Measurements from ENCODE around the gene RPS27L. TPM values are rescaled to one million over a fixed set of nuclear protein-coding genes. Genes with fewer than 3 reads are reported as not detected.

The RPS27L gene
- total RNA-seq, result 100 to 1,000 TPM in 6 of 8 experiments, 10 to 100 TPM in 2; 90.6 to 660 (median 259) TPM

DNA sequence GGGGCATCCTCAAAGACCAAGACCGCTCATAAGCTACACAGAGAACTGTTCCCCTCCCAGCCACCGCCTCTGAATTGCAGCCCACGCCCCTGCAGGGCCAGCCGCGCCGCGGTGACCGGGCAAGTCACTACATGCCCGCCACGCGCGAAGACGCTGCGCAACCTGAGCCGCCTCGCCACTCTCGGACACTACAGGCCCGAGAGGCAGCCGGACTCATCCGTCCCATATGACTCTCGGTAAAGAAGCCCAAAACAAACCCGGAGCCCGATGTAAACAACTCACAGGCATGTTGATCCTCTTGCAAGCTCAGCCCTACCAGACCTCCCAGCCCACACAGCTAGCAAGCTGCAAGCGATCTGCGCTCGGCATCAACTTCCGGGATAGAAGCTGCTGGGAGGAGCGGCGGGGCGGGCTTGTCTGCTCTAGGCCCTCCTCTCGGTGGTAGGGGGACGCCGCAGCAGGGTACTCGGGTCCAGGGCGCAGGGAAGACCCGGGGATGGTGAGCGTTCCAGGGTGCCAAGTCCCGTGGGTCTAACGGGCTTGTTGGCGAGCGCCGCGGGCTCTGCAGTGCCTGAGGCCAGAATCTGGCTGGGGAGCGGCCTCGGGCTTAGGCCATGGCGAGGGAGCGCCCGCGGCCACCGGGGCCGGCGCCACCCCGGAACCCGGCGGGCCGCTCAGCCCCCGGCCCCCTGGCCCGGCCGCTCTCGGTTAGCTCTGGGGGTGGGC lies at the start of gene RPS27L:
Gene RPS27L (minus strand): TSS at position 360 of the 726 bp plus-strand sequence. CDS start 72 bp downstream, at position 288.
- H3K4me1 ChIP-seq (replicated peaks in 1 of 2), result peaks cover 7 to 9% of the 10 kb centered on the region in 2 donors
- peak within 1 kb of the TSS; percentile 81 to 96 for H3K27ac ChIP-seq
- ATAC-seq (replicated peaks in 6 of 8), result peak; percentile 80 to 97 (median 94)
- in situ Hi-C loops (cut with MboI; ENCODE audit: low pct_unique_long_range_greater_than_20kb in 2 of 9, low sequenced_read_pairs in 9 of 9, unreplicated experiment in 9 of 9), result loop anchor here in 1 of 9 experiments (25.0 kb wide), 2 partner anchors 105 to 255 kb away; no protein-coding TSS in a partner anchor
- H3K4me3 ChIP-seq, result peak within 1 kb of the TSS; percentile 65 to 92 (median 72)
- 0% methylated on average over 3 to 11 of the region's 60 CpGs; no CpG with 5 or more reads in 4 of the 10 experiments for WGBS, 10 experiments

DNA sequence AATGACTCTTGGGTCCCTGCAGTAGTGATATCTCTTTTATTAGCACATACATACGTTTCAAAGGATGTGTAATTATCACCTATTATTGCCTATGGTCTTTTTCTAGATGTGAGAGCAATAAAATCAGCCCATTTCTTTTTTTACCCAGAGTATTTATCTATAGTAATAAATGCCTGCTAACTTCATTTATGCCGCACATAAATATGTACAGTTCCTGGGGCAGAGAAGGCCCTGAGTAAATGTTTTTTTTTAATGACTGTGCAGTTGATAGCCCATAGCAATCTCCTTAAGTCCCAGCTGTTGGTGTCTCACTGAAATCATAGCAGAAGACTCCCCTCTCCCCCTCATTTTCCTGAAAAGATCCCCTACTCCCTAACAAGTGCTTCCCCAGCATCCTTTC lies 48.8 kb upstream of the RPS27L start:
- in situ Hi-C loops (cut with MboI; ENCODE audit: low pct_unique_long_range_greater_than_20kb in 2 of 9, low sequenced_read_pairs in 9 of 9, unreplicated experiment in 9 of 9), result no loop called here
- WGBS, 10 experiments, result 37 to 100% (median 100%) methylated on average over 1 to 2 of the region's 2 CpGs; no CpG with 5 or more reads in 3 of the 10 experiments
- H3K4me1 ChIP-seq (replicated peaks in 1 of 2), result peaks cover 4 to 17% of the 10 kb centered on the region in 2 donors
- peak in 1 of 8 experiments; percentile 58 for ATAC-seq (replicated peaks in 6 of 8)
- no peak overlapping the region for H3K27ac ChIP-seq
- no peak overlapping the region for H3K4me3 ChIP-seq

DNA sequence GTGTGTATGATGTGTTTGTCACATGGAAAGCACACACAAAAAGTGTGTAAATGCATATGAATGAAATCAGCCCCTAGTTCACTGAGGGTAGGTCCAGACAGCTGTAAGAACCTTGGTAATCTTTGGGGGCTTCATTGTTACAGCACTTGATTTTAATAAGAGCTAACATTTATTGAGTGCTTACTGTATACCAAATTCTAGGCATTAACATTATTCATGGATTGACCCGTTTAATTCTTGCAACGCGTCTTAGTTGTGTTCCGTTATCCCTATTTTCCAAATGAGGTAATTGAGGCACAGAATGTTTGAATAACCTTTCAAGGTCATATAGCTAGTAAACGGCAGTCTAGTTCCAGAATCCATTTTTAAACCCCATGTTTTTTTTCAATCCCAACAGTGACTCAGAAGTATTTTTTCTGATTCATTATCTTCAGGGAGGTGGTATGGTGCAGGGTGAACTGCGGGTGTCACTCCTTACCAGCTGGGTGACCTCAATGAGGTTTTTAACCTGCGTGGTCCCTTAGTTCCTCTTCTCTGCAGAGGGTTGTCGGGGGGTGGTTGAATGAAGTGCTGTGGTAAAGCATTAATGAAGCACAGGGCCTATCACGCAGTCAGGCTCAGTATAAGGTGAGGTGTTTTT lies 46.3 kb upstream of the RPS27L start:
- no peak overlapping the region for H3K4me3 ChIP-seq
- WGBS, 10 experiments, result 80 to 97% (median 90%) methylated on average over 2 to 9 of the region's 9 CpGs; no CpG with 5 or more reads in 1 of the 10 experiments
- in situ Hi-C loops (cut with MboI; ENCODE audit: low pct_unique_long_range_greater_than_20kb in 2 of 9, low sequenced_read_pairs in 9 of 9, unreplicated experiment in 9 of 9), result no loop called here
- H3K27ac ChIP-seq, result no peak overlapping the region
- no peak for ATAC-seq (replicated peaks in 6 of 8)
- H3K4me1 ChIP-seq (replicated peaks in 1 of 2), result peaks cover 4 to 11% of the 10 kb centered on the region in 2 donors

DNA sequence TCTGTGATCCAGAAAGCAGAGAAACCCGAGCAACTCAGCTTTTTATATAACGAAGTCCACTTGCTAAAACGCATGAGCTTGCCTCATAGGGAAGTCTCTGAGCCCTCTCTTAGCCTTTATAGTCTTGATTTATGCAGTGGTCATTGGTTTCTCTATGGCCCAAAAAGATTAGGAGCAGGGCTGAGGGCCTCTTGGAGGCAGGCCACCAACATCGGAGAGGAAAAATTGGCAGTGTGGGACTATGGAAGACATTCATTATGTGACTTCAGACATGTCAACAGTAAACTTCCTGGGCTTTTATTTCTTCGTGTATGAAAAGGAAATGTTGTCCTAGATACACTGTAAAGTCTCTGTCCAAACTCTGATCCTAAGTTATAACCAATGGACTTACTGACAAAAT lies 45.6 kb upstream of the RPS27L start:
- in situ Hi-C loops (cut with MboI; ENCODE audit: low pct_unique_long_range_greater_than_20kb in 2 of 9, low sequenced_read_pairs in 9 of 9, unreplicated experiment in 9 of 9), result no loop called here
- peak in 2 of 8 experiments; percentile 14 to 16 for ATAC-seq (replicated peaks in 6 of 8)
- peaks cover 4 to 11% of the 10 kb centered on the region in 2 donors for H3K4me1 ChIP-seq (replicated peaks in 1 of 2)
- H3K4me3 ChIP-seq, result no peak overlapping the region
- no peak overlapping the region for H3K27ac ChIP-seq
- WGBS, 10 experiments, result 17 to 88% (median 75%) methylated on average over 1 to 5 of the region's 5 CpGs; no CpG with 5 or more reads in 1 of the 10 experiments

DNA sequence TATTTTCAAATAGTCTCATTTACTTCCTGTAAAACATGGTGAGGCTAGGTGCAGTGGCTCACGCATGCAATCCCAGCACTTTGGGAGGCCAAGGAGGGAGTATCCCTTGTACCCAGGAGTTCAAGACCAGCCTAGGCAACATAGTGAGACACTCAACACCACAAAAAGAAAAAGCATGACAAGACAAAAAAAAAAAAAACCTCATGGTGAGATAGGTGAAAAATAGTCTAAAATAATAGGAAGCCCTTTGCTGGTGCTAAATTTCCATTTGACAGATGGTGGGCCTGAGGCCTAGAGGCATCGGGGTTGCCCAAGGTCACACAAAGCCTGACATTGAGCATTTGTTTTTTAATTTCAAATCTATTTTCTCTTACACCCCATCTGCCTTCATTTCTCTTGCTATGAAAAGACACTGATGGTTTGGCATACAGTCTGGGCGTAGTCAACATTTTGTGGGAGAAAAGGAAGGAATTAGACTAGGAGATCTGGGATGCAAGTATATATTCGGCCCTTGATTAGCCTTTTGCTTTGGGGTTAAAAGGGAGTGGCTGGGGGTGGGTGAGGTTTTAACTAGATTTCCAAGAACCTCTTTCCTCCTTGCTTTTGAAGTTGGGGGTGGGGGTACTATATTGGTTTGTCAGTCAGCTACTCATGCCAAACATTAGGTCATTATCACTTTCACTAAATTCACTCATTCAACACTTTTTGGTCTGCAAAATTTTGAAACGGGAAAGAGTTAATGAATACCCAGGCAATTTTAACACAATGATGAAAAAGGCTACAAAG lies 43.4 kb upstream of the RPS27L start:
- in situ Hi-C loops (cut with MboI; ENCODE audit: low pct_unique_long_range_greater_than_20kb in 2 of 9, low sequenced_read_pairs in 9 of 9, unreplicated experiment in 9 of 9), result no loop called here
- 60 to 100% (median 83%) methylated on average over 1 to 5 of the region's 5 CpGs for WGBS, 10 experiments
- no peak overlapping the region for H3K4me3 ChIP-seq
- H3K4me1 ChIP-seq (replicated peaks in 1 of 2), result peaks cover 4 to 11% of the 10 kb centered on the region in 2 donors
- no peak overlapping the region for H3K27ac ChIP-seq
- ATAC-seq (replicated peaks in 6 of 8), result no peak

DNA sequence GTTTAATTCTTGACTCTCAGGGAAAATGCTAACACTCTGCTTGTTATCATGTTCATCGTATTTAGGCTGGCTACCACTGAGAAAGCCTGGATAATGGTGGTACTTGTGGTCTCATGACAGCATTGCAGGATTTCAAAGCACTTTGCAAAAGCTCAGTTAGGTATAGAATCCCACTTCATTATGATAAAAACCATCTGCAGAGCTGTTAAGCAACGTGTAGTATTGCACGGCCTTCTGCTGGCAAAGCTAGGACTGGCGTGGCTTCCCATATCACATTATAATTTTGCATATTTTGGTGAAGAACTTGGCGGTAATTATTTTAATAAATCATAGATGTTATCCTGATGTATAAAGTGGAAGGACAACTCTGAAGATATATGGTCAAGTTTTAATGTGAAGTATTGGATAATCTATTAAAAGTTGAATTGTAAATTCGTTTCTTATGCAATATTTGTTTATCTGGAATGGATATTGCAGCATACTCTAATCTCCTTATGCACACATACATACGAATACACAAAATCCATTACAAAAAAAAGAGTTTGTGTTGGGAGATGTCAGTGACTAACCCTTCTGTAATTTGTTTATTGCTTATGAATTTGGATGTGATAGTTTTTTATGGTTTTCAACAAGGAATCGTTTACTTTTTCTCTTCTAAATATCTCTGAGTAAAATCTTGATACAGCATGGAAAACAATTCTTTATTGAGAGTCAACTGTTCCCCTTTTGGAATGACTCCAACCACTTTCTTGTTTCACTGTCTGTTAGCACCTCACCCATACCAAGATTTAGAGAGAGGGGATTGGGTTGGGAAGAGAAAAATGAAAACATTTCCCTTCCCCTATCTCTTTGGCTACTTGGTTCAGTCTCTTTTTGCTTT lies 41.3 kb upstream of the RPS27L start:
- WGBS, 10 experiments, result 0 to 91% (median 79%) methylated on average over 1 to 8 of the region's 8 CpGs
- in situ Hi-C loops (cut with MboI; ENCODE audit: low pct_unique_long_range_greater_than_20kb in 2 of 9, low sequenced_read_pairs in 9 of 9, unreplicated experiment in 9 of 9), result no loop called here
- H3K4me1 ChIP-seq (replicated peaks in 1 of 2), result peaks cover 2 to 11% of the 10 kb centered on the region in 2 donors
- peak in 4 of 8 experiments; percentile 18 to 91 (median 88) for ATAC-seq (replicated peaks in 6 of 8)
- no peak overlapping the region for H3K4me3 ChIP-seq
- H3K27ac ChIP-seq, result no peak overlapping the region

DNA sequence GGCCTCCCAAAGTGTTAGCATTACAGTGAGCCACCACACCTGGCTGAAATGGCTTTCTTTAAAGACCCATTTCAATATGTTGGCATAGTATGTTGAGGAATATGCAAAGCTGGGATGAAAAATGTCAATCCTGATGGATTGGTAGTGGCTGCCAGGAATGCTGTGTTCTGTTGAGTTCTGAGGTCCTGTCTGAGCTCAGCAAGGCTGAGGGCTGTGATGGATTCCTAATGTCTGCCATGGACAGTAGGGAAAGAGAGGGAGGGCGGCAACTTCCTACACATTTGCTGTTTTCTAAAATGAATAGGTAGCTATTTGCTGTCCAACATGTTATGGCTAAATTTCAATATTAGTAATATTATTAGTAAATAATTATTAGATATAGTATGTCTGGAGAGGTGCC lies 40.3 kb upstream of the RPS27L start:
- WGBS, 10 experiments, result 60 to 100% (median 95%) methylated on average over 1 of the region's 1 CpG; no CpG with 5 or more reads in 4 of the 10 experiments
- Histone ChIP-seq H3K27ac (no peak overlapping the region), H3K4me1 (replicated peaks in 1 of 2) (peaks cover 2 to 7% of the 10 kb centered on the region in 2 donors), H3K4me3 (no peak overlapping the region)
- in situ Hi-C loops (cut with MboI; ENCODE audit: low pct_unique_long_range_greater_than_20kb in 2 of 9, low sequenced_read_pairs in 9 of 9, unreplicated experiment in 9 of 9), result no loop called here
- ATAC-seq (replicated peaks in 6 of 8), result no peak

DNA sequence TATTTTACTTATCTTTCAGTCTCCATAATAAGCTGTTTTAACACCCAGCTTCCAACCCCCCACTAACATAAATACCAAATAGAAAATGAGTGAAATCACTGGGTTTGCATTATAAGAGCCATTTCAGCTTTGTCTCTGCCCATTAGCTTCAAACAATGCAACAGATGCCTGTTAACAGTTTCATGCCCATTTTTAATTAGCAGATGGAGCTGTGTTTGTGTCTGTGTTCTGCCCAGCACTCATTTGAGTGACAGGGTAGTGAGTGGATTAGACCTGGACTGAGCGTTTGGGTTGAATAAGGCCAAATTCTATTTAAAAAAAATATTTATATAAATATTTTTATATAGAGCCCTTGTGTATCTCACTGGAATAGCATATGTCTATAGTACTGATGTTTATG lies 39.6 kb upstream of the RPS27L start:
- H3K4me1 ChIP-seq (replicated peaks in 1 of 2), result peaks cover 2 to 3% of the 10 kb centered on the region in 2 donors
- WGBS, 10 experiments, result 67 to 100% (median 84%) methylated on average over 1 of the region's 1 CpG; no CpG with 5 or more reads in 2 of the 10 experiments
- in situ Hi-C loops (cut with MboI; ENCODE audit: low pct_unique_long_range_greater_than_20kb in 2 of 9, low sequenced_read_pairs in 9 of 9, unreplicated experiment in 9 of 9), result no loop called here
- H3K27ac ChIP-seq, result no peak overlapping the region
- H3K4me3 ChIP-seq, result no peak overlapping the region
- ATAC-seq (replicated peaks in 6 of 8), result no peak

DNA sequence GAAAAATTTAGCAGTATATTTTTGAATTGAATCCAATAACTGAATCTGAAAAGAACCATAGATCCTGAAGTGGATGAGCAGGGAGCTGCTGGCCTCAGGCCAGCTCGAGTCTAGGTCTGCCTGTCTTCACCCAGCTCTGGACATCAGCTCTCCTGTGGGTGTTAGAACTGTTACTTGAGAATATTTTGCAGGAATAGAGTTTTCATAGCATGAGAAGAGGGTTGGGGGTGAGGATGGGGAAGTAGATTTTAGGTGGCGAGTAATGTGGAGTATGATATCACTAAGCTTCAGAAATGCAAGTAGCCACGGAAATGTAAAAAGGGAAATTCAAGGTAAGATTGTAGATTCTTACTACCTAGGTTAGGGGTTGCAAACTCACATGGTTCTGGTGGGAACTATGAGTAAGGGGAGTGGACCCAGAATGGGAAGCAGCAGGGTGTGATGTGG lies 38.3 kb upstream of the RPS27L start:
- peaks cover 7 to 11% of the 10 kb centered on the region in 2 donors for H3K4me1 ChIP-seq (replicated peaks in 1 of 2)
- no peak overlapping the region for H3K27ac ChIP-seq
- H3K4me3 ChIP-seq, result no peak overlapping the region
- no peak for ATAC-seq (replicated peaks in 6 of 8)
- WGBS, 10 experiments, result 50 to 100% (median 82%) methylated on average over 1 to 3 of the region's 3 CpGs; no CpG with 5 or more reads in 2 of the 10 experiments
- in situ Hi-C loops (cut with MboI; ENCODE audit: low pct_unique_long_range_greater_than_20kb in 2 of 9, low sequenced_read_pairs in 9 of 9, unreplicated experiment in 9 of 9), result no loop called here

DNA sequence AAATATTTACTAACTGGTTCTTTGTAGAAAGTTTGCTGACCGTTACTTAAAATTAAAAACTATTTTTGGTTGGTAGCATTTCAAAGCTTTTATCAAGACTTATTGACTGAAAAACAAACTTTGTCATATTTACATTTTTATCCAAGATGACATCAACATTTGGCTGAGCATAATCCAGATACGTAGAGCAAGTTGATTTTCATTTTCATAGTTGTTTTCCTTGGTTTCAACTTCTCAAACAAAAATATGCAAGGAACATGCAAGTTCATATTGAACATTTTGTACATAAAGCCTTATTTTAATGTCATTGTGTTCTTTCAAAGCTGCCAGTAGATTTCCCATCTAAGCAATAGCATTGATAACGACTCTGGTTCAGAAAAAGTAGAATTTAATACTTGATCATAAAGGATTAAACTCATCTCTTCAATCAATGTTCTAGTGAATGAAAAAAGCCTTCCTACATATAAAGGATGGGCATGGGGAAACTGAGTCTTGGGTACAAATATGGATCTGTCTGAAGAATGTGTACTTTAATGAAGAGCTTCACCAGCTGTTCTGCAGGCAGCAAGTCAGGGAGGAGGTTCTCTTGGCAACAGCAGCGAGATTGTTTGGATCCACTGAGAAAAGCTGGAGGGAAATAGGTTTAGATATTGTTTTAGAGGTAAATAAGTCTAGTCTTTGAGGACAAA lies 37.7 kb upstream of the RPS27L start:
- H3K4me3 ChIP-seq, result no peak overlapping the region
- ATAC-seq (replicated peaks in 6 of 8), result no peak
- in situ Hi-C loops (cut with MboI; ENCODE audit: low pct_unique_long_range_greater_than_20kb in 2 of 9, low sequenced_read_pairs in 9 of 9, unreplicated experiment in 9 of 9), result no loop called here
- WGBS, 10 experiments, result 13 to 100% (median 95%) methylated on average over 1 to 4 of the region's 4 CpGs
- peaks cover 9 to 11% of the 10 kb centered on the region in 2 donors for H3K4me1 ChIP-seq (replicated peaks in 1 of 2)
- no peak overlapping the region for H3K27ac ChIP-seq

DNA sequence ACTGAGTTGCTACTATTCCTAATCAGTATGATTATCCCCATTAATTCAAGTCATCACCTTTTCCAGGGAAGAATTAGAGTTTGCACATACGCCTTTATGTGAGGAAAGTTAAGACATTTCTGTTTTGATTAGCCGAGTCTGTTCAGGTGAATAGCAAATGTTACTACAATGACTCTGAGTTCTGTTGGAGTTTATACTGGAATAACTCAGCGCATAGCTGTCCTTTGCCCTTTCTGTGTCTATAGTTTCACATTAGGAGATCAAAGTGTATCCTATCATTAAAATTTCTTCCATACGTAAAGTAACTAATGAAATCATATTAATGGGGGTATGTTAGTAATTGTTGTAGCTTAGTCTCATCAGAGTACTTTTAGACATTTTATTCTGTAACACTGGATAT lies 37.0 kb upstream of the RPS27L start:
- in situ Hi-C loops (cut with MboI; ENCODE audit: low pct_unique_long_range_greater_than_20kb in 2 of 9, low sequenced_read_pairs in 9 of 9, unreplicated experiment in 9 of 9), result no loop called here

More for the DNA sequence above, 37.0 kb upstream of the RPS27L start:
- WGBS, 10 experiments, result 73 to 100% (median 88%) methylated on average over 1 to 4 of the region's 4 CpGs
- Histone ChIP-seq H3K27ac (no peak overlapping the region), H3K4me3 (no peak overlapping the region), H3K4me1 (replicated peaks in 1 of 2) (peaks cover 9 to 11% of the 10 kb centered on the region in 2 donors)
- ATAC-seq (replicated peaks in 6 of 8), result no peak
